GM18498 (cell line): ENCODE measurements around the gene ROR2.

Experiments
- ATAC-seq: cut with Tn5 transposase; IDR thresholded peaks from one replicate; pipeline ENCODE4 v1.9.1; 2021; ENCODE audit warnings: mild to moderate bottlenecking, moderate library complexity; ENCODE audit not compliant: unreplicated experiment

ROR2 gene

GRCh38 chr9:91603932-91604331, 346.1 kb downstream of the ROR2 start:
- ATAC-seq, result no peak

DNA sequence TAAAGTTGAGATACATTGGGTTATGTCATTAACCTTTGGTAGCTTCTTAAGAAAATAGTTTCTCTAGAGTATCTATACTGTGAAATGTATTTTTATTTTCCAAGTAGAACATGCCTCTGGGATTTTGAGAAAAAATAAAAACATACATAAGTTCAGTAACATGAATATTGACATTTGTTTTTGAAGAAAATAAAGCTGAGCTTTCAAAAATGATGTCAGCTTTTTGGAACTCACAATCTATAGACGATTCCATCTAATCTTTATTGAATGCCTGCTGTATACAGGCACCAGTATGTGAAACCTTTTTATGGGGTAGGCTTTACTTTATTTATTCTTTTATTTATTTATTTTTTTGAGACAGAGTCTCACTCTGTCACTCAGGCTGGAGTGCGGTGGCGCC, 350.5 kb downstream of the ROR2 start:
- no peak for ATAC-seq

GRCh38 chr9:91591627-91592026, 358.4 kb downstream of the ROR2 start:
- no peak for ATAC-seq

- ATAC-seq, result no peak
Measured at GRCh38 chr9:91589101-91589553, 360.9 kb downstream of the ROR2 start.

DNA sequence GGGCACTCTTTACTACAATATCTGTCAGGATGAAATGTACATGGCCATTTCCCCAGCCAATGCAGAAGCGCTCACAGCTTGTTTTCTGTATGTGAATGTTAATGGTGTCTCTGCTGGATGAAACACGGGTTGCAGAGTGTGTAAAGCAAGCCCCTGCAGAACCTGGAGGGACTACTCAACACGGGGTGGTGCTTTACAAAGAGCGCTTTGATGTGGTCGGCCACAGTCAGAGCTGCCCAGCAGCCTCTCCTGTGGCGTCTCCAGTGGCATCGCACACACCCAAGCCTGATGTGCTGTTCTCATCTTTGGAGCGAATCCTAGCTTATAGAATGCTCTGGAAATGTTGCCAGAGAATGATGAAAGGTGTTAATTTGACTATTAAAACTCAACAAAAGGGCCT, 363.7 kb downstream of the ROR2 start:
- ATAC-seq, result no peak

- no peak for ATAC-seq
Measured at GRCh38 chr9:91583966-91584365, 366.1 kb downstream of the ROR2 start.

DNA sequence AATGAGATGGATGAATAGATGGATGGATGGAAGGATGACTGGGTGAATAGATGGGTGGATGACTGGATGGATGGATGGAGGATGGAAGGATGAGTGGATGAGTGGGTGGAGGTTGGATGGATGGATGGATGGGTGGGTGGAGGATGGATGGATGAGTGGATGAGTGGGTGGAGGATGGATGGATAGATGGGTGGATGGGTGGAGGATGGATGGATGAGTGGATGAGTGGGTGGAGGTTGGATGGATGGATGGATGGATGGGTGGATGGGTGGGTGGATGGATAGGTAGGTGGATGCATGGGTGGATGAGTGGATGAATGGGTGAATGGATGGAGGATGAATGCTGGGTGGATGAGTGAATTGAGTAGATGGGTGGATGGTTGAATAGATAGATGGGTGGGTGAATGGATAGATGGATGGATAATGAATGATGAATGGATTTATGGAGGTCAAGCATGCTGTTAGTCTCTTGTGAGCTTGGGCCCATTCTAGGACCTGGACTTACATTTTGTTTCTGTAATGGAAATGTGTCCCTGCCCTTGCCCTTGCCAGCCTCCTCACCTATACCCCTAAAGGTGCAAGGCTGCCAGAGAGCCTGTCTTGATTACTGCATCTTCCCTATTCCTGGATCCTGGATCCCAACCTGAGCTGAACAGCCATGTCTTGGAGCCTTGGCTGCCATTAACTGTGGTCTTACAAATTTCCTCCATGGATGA, 366.7 kb downstream of the ROR2 start:
- no peak for ATAC-seq

GRCh38 chr9:91582181-91582580, 367.8 kb downstream of the ROR2 start:
- no peak for ATAC-seq

- no peak for ATAC-seq
Measured at GRCh38 chr9:91580136-91580535, 369.9 kb downstream of the ROR2 start.

GRCh38 chr9:91578911-91579310, 371.1 kb downstream of the ROR2 start:
- ATAC-seq, result no peak

- no peak for ATAC-seq
Measured at GRCh38 chr9:91577633-91578061, 372.4 kb downstream of the ROR2 start.

GRCh38 chr9:91572811-91573210, 377.2 kb downstream of the ROR2 start:
- no peak for ATAC-seq

DNA sequence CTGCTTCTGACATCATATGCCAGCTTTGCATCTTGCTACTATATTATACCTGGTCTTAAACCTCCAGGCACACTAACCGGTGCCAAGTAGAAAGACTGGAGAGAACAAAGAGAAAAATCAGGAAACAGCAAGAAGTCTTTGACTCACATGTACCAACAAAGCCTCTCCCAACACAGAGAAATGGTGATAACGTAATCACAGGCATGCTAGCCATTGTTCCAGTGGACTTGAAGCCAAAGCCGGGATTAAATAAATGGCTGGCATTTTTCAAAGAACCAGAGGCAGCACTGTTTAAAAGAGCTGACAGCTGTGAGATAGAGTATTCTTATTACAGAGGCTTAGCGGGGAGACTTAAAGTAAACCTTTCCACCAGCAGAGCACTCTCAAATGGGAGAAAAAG, 378.0 kb downstream of the ROR2 start:
- no peak for ATAC-seq

- ATAC-seq, result no peak
Measured at GRCh38 chr9:91571036-91571435, 379.0 kb downstream of the ROR2 start.

- ATAC-seq, result no peak
Measured at GRCh38 chr9:91567642-91568274, 382.3 kb downstream of the ROR2 start.

GRCh38 chr9:91564081-91564670, 385.9 kb downstream of the ROR2 start:
- no peak for ATAC-seq

GRCh38 chr9:91562416-91562815, 387.6 kb downstream of the ROR2 start:
- ATAC-seq, result no peak

- ATAC-seq, result no peak
Measured at GRCh38 chr9:91560301-91560700, 389.7 kb downstream of the ROR2 start.

GRCh38 chr9:91558879-91559278, 391.1 kb downstream of the ROR2 start:
- ATAC-seq, result no peak

DNA sequence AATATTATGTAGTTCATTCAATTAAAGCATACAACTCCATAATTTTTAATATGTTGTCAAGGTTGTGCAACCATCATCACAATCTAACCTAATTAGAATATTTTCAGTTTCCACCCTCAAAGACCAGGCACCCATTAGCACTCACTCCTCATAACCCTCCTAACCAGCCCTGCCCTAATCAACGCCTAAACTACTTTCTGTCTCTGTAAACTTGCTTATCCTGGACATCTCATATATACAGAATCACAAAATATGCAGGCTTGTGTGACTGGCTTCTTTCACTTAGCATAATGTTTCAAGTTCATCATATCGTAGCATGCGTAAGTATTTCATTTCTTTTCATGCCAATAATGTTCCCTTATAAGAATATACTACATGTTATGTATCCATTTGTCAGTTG, 391.6 kb downstream of the ROR2 start:
- no peak for ATAC-seq

DNA sequence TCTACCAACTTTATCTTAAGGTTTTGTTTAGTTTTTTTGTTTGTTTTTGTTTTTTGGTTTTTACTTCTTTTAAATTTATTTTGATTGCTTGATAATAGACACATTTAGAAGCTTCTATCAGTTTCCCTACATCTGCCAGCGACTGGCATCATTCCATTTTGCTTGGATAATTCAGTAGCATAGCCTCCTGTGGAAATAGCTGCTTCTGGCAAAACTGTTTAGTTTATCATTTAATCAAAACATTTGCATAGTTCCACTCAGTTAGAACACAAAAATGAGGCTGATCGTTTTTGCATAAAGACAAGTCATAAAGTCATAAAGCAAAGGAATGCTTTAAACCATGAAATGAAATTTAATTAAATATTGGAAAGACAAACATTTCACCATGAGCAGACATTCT, 392.7 kb downstream of the ROR2 start:
- no peak for ATAC-seq

GRCh38 chr9:91555132-91555531, 394.9 kb downstream of the ROR2 start:
- ATAC-seq, result no peak
